Measurements from ENCODE around the gene TRAIP.
"Not testable (repeated sequence)": the region's sequence is repeated elsewhere in the genome, so short reads cannot be mapped to it uniquely, and the experiment has no call there.

The TRAIP gene

DNA sequence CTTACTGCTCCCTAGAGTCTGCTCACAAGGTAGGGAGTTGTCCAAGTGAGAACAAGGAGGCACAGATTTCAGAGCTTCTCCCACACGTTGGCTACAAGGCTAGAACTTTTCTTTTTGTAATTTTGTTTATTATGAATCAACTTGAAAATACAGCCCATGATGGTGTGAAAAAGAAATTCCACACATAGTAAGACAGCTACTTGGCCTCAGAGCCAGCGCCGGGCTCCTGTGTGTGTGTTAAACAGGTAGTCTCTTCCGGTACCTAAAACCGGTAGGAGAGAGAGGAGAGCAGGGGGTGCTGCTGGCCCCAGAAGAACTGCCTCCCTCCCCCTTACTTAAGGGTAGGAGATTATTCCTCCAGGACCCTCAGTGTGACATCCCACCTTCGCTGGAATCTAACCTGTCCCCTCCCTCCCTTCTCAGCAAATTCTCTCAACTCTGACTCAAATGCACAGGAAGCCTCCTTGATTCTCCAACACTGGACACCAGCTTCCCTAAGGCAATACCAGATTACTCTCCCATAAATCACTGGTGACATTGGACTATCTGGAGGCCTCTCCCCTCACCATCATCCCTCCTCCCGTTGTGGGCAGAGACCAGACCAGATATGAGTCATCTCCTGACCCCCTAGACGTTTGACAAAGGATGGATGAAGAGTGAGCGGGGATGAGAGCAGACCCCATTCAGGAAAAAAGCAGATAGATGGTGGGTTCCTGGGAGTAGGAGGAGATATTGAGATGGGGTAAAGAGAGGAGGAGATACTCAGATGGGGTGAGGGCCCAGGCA lies 65.5 kb downstream of the TRAIP start:
- DNase-seq: no peak

DNA sequence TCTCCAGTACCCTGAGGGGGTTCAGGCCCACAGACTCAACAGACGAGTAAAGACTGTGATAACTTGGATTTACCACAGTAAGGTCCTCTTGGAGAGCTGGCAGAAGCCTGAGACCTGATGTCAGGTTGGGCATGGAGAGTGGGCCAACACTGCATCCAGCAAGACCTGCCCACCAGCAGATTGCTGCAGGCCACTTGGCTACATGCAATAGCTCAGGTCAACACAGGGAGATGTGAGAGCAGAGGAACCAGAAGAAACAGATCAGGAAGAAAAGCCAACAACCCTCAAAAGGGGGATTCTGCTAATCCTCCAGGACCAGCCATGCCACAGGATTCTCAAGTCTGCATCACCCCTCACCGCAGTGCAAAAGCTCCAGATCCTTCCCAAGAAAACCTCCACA lies 68.3 kb downstream of the TRAIP start:
- DNase-seq: no peak

DNA sequence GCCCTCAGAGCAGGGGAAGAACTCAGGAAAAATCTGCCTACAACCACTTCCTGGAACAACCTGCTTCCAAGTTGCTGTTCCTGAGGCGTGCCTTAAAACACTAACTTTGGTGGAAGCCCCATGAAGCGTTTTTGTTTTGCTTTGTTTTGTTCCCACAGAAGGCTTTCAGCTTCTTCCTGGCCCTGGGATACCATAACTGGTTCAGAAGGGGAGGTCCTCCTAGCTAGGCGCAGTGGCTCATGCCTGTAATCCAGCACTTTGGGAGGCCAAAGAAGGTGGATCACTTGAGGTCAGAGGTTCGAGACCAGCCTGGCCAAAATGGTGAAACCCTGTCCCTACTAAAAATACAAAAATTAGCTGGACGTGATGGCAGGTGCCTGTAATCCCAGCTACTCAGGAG lies 68.8 kb downstream of the TRAIP start:
- DNase-seq: no peak

DNA sequence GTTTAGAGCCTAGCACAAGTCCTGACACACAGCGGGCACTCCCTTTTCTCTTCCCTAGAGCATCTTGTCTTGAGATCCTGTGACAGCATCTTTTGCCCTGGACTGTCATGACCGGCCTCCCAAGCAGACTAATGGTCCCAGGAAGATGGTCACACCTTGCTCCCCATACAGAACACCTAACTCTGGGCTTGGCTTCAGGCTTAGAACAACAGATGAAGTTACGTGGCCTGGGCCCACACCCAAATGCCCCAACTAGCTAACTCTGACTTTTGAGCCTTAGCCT lies 69.2 kb downstream of the TRAIP start:
- DNase-seq: no peak

DNA sequence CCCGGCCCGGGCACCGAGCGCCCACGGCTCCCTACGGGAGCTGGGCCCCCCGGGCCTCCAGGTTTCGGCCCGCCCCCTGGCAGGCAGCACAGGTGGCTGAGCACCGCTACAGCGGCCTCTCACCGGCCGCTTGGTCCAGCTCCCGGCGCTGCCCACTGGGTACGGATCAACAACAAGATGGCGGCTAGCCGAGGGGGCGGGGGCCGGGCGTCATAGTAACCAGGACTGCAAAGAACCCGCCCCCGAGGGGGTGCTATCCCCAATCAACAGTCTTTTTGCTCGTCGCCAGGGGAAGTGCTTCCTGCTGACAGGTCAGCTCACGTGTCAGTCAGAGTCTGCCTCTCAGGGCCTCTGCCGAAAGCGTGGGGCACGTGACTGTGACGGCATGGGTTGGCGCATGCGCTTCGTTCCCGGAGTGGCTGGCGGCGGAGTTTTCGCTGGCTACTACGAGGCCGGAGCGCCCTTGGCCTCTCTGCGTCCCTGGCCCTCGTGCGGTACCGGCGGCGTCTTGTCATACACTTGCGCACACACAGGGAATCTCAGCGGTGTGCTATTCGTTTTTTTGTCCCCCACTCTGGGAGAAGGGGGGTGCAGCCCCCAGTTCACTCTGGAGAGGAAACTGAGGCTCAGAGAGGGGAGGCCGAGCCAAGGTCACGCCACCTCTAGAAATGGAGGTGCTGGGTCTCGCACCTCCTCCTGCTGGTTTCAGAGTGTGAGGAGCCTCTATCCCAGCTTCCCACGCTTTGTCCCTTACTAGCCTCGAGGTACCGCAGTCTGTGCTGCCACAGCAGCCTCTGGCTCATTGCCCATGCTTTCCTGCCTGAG lies 69.8 kb downstream of the TRAIP start, which contains the start of gene IP6K1:
TSS of gene IP6K1 (minus strand) at position 186 of the 825 bp plus-strand sequence. CDS start 38,502 bp downstream, outside the sequence.
- DNase-seq: peak; percentile 100

DNA sequence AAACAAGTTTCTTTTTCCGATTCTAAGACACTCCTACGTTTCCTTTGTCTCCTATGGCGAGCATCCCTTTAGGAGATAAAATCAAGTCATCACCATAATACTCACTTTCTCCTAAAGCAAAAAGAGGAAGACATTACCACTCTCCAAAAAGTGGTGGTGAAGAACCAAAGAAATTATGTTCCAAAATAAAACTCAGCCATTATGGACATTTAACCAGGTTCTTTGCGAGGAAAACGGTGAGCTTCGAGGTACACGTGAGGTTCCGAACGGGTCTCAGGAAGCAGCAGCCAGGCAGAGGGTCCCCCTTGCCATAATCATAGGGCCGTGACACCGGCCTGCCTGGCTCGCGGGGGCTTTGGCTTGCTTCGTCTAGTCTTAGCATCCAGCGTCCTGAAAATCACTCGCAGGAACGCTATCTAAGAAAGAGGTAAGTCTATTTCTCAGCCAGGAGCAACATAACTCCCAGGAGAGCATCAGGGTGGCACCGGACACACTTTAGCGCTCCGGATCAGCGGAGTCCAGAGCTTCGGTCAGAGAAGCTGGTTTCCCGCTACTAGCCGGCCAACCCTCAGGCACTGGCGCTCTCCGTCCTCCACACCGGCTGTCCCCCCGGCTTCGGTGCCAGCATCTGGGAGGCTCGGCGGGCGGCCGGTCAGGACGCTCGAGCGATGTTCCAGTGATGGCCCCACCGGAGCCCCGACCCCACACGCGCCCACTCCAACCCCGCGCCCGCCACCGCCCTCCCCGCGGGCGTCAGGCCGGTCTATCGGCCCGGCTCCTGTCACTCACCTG lies 70.6 kb downstream of the TRAIP start:
- peak; percentile 25 to 30 for DNase-seq

DNA sequence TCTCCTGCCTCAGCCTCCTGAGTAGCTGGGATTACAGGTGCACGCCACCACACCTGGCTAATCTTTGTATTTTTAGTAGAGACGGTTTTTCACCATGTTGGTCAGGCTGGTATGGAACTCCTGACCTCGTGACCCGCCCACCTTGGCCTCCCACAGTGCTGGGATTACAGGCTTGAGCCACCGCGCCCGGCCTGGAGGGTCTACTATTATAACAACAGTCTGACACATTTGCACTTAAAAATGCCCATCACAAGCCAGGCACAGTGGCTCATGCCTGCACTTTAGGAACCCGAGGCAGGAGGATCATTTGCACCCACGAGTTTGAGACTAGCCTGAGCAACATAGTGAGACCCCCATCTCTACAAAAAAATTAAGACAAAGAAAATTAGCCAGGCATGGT lies 74.1 kb downstream of the TRAIP start:
- DNase-seq: not testable (repeated sequence)

DNA sequence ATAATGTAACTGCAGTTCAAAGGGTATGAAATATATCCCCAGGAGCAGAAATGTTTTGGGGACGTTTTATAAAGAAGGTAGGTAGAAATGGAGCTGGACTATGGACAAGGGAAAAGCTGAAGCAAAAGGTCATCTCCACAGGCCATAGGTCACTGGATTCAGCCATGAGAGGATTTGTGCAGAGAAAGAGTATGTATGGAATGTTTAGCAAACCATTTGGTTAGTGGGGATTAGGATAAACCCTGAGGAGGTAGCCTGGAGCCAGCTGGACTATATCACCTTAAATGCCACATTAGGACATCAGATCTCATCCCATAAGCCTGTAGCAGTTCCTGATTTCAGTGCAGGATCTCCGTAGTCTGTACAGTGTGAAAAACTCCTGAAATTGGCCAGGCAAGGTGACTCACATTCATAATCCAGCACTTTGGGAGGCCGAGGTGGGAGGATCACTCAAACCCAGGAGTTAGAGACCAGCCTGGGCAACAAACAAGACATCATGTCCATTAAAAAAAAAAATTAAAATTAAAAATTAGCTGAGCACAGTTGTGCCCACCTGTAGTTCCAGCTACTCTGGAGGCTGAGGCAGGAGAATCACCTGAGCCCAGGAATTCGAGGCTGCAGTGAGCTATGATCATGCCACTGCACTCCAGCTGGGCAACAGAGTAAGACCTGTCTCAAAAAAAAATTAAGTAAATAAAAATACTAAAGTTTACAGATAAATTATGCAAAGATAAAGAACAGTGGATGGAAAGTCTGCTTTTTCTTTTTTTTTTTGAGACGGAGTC lies 74.8 kb downstream of the TRAIP start:
- no peak for DNase-seq

DNA sequence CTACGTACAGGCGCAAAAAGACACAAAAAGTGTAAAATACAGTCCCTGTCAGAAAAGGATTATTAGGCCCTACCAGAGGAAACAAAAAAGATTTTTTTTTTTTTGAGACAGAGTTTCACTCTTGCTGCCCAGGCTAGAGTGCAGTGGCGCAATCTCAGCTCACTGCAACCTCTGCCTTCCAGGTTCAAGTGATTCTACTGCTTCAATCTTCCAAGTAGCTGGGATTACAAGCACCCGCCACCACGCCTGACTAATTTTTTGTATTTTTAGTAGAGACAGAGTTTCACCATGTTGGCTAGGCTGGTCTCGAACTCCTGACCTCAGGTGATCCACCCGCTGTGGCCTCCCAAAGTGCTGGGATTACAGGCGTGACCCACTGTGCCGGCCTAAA lies 75.4 kb downstream of the TRAIP start:
- DNase-seq: not testable (repeated sequence)

DNA sequence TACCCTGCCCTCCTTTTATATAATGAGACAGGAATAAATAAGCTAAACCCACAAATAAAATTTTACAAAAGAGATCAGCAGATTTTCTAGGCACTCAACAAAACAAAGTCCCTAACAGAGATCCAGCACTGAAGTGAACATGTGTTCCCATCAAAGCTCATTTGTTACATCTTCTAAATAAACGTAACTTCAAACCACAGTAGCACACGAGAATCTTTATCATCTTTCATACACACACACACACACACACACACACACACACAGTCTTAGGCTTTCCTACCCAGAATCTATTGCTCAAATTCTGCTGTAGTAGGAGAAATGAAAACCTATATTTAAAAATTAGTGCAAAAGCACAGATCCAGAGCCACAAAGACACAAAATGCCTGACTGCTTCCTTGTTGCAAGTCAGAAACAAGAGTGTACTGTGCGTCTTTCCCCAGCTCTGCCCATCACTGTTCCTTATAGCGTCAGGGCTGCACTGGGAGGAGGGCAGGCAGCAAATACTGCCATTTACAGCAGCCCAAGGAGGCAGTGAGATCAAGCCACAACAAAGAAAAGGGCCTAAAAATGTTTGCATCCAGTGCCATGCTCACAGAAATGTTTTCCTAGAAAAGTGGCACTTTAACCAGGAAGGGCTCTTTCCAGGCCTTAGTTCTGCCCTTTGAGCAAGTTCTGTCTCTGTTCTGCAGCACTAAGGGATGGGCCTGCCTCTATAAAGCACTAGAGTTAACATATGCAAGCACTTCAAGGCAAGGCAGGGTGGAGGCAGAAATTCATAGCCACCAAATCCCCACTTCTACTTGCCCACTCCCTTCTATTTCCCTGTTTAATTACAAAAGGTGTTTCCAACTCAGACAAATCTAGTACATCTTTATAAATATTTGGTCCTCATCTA lies 76.0 kb downstream of the TRAIP start:
- no peak for DNase-seq

DNA sequence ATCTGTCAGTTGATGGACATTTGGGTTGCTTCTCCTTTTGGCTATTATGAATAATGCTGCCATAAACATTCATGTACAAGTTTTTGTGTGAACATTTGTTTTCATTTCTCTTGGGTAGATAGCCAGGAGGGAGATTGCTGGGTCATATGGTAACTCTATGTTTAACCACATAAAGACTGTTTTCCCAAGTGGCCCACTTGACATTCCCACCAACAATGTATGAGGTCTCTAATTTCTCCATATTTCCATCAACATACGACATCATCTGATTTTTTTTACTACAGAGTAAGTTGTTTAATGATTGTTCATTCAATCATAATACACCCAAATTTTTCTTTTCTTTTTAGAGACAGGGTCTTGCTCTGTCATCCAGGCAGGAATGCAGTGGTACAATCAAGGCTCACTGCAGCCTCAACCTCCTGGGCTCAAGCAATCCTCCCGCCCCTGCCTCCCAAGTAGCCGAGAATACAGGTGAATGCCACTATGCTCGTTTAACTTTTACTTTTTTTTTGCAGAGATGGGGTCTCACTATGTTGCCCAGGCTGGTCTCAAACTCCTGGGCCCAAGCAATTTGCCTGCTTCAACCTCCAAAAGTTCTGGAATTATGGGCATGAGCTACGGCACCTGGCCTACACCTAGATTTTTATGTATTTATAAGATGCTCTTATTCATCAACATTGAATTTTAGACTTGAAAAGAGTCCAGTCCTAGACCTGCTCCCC lies 76.8 kb downstream of the TRAIP start:
- DNase-seq: no peak
